GM23248 (cell line): ENCODE results near the gene GPC1. TPM values are rescaled to one million over a fixed set of nuclear protein-coding genes. Genes with fewer than 3 reads are reported as not detected.

ENCODE experiments used
- DNase-seq: peaks from one replicate; pipeline ENCODE4 v3.0.0-alpha.2; 2015
- H2AFZ ChIP-seq: fragments of 200-600 bp; sonication (generic); 2 replicates; pipeline ENCODE4 v1.6.1; 2016; ENCODE audit warnings: antibody characterized with exemption
- H3F3A ChIP-seq: fragments of 200-600 bp; sonication (generic); 2 replicates; pipeline ENCODE4 v1.6.1; 2016; ENCODE audit warnings: mild to moderate bottlenecking, antibody characterized with exemption, mixed run types; ENCODE audit not compliant: insufficient read depth
- H3K27ac ChIP-seq: fragments of 200-600 bp; sonication (generic); 2 replicates; pipeline ENCODE4 v1.5.1; 2016; ENCODE audit warnings: mild to moderate bottlenecking
- H3K27me3 ChIP-seq: fragments of 200-600 bp; sonication (generic); replicated peaks from 2 replicates; pipeline ENCODE4 v1.6.1; 2016; ENCODE audit warnings: mild to moderate bottlenecking; ENCODE audit not compliant: insufficient read depth
- H3K36me3 ChIP-seq: fragments of 200-600 bp; sonication (generic); 2 replicates; pipeline ENCODE4 v1.6.1; 2016; ENCODE audit warnings: low read depth, mild to moderate bottlenecking
- H3K4me1 ChIP-seq: fragments of 200-600 bp; sonication (generic); 2 replicates; pipeline ENCODE4 v1.6.1; 2016; ENCODE audit warnings: mild to moderate bottlenecking; ENCODE audit not compliant: insufficient read depth
- H3K4me2 ChIP-seq: fragments of 200-600 bp; sonication (generic); one replicate; pipeline ENCODE4 v1.6.1; 2016; ENCODE audit warnings: mild to moderate bottlenecking; ENCODE audit not compliant: unreplicated experiment
- H3K4me3 ChIP-seq: fragments of 200-600 bp; sonication (generic); 2 replicates; pipeline ENCODE4 v1.5.1; 2016; ENCODE audit warnings: mild to moderate bottlenecking
- H3K79me2 ChIP-seq: fragments of 200-600 bp; sonication (generic); 2 replicates; pipeline ENCODE4 v1.6.1; 2016; ENCODE audit warnings: mild to moderate bottlenecking; ENCODE audit not compliant: insufficient read depth
- H3K9ac ChIP-seq: fragments of 200-600 bp; sonication (generic); 2 replicates; pipeline ENCODE4 v1.6.1; 2016; ENCODE audit warnings: mild to moderate bottlenecking
- H3K9me2 ChIP-seq: fragments of 200-600 bp; sonication (generic); 2 replicates; pipeline ENCODE4 v1.6.1; 2016; ENCODE audit warnings: mixed run types, mild to moderate bottlenecking, moderate library complexity; ENCODE audit not compliant: insufficient read depth
- H3K9me3 ChIP-seq: fragments of 200-600 bp; sonication (generic); one replicate; pipeline ENCODE4 v1.6.1; 2017; ENCODE audit warnings: low read depth
- H4K20me1 ChIP-seq: fragments of 200-600 bp; sonication (generic); 2 replicates; pipeline ENCODE4 v1.6.0; 2016; ENCODE audit not compliant: insufficient read depth
- EZH2 ChIP-seq: fragments of 200-600 bp; sonication (generic); IDR thresholded peaks from 2 replicates; pipeline ENCODE4 v1.6.1; 2018; ENCODE audit warnings: antibody characterized with exemption, mild to moderate bottlenecking; ENCODE audit not compliant: insufficient read depth, poor library complexity, severe bottlenecking
- EZH2phosphoT487 ChIP-seq: fragments of 200-600 bp; sonication (generic); IDR thresholded peaks from 2 replicates; pipeline ENCODE4 v1.6.1; 2018; ENCODE audit warnings: antibody characterized with exemption, moderate library complexity, mild to moderate bottlenecking, low read depth; ENCODE audit not compliant: insufficient read depth
- WGBS, 2 experiments: methylation state at CpG; one replicate each; pipeline ENCODE4 v1.1.6; 2015 to 2017; ENCODE audit warnings: low lambda C conversion rate in 2 of 2, low coverage in 1 of 2; ENCODE audit errors: missing lambda C conversion rate in 2 of 2; 5-methylcytosine and 5-hydroxymethylcytosine counted together
- in situ Hi-C: fragments of 300-500 bp; cut with MboI; formaldehyde crosslinking; loops from 2 replicates; pipeline ENCODE4 v1.15.0; 2020
- polyA plus RNA-seq: library from polyadenylated mRNA; unstranded; fragments of >200 nt; fragmentation: Nextera tagmentation; extraction: Ambion mirVana; gene quantifications from 2 replicates; pipeline ENCODE4 v1.2.1, GENCODE V29; 2016
- total RNA-seq: library from RNA; depleted of rRNA; stranded (reverse); fragments of >200 nt; shearing (Covaris generic); gene quantifications from 2 replicates; pipeline ENCODE4 v1.2.3, GENCODE V29; 2014

GPC1 gene
- total and polyA plus RNA-seq, 2 experiments from 2014 or later = 66.4 to 88.2 TPM

DNA sequence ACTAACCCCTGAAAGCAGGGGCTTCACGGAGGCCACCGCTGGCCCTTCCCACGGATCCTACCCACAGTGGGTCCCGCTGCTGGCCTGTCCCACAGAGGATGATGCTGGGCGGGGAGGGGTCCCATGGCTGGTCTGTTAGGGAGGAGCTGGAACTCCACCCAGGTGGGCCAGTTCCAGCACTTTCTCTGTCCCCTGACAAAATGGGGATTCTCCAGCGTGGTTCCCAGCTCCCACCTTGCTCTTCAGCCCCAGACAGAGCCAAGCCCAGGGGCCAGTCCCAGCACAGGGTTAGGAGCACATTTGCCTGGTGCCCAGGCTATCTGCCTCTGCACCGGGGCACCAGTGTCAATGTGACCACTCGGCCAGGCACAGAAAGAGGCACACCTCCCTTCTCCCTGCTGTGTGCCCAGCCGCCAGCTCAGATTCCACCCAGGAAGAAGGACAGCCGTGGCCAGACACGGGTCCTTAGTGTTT is 72.4 kb downstream of the GPC1 start:
- no peak for DNase-seq
- Histone ChIP-seq H3K27me3 (no peaks in the 10 kb centered on the region), H2AFZ (no peak overlapping the region), H3K9ac (no peak overlapping the region), H3K79me2 (no peaks in the 10 kb centered on the region), H3K36me3 (no peaks in the 10 kb centered on the region), H3K27ac (no peak overlapping the region), H4K20me1 (no peaks in the 10 kb centered on the region), H3K4me1 (no peaks in the 10 kb centered on the region), H3K4me3 (no peak overlapping the region), H3F3A (no peaks in the 10 kb centered on the region), H3K9me3 (no peaks in the 10 kb centered on the region), H3K9me2 (no peaks in the 10 kb centered on the region), H3K4me2 (no peak overlapping the region)
- TF ChIP-seq EZH2phosphoT487 (no peak), EZH2 (no peak)
- 83 to 87% methylated on average over 11 of the region's 11 CpGs for WGBS, 2 experiments
- in situ Hi-C loops = no loop called here

DNA sequence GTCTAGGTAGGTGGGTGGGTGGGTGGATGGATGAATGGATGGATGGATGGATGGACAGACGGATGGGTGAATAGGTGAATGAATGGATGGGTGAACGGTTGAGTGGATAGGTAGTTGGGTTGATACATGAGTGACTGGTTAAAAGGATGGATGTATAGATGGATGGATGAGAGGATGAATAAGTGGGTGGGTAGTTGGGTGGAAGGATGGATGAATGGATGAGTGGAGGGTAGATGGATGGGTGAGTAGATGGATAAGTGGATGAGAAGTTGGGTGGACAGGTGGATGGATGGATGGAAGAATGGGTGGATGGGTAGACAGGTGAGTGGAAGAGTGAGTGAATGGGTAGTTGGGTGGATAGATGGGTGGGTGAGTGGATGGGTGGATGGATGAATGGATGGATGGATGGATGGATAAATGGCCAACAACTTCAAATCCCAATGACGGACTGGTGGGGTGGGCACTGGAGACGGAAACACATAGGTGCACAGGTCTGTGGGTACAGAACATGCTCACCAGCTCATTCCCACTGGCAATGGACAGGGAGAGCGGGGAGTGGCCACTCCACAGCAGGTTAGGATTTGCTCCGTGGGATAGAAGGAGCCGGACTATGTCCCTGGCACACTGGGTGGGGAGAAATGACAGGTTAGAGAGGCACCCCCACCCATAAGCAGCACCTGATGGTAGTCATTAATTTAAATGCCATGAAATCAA is 73.5 kb downstream of the GPC1 start:
- H3K4me3 ChIP-seq = no peak overlapping the region
- no peak for TF ChIP-seq EZH2
- TF ChIP-seq EZH2phosphoT487 = no peak
- H3K27me3 ChIP-seq = no peaks in the 10 kb centered on the region
- no peaks in the 10 kb centered on the region for H3K79me2 ChIP-seq
- H3K9me2 ChIP-seq = no peaks in the 10 kb centered on the region
- no peak overlapping the region for H2AFZ ChIP-seq
- H3K4me2 ChIP-seq = no peak overlapping the region
- no peaks in the 10 kb centered on the region for H3F3A ChIP-seq
- WGBS, 2 experiments = 92% methylated on average over 5 to 7 of the region's 7 CpGs
- no peak overlapping the region for H3K9ac ChIP-seq
- no peaks in the 10 kb centered on the region for H4K20me1 ChIP-seq
- in situ Hi-C loops = no loop called here
- no peak for DNase-seq
- no peaks in the 10 kb centered on the region for H3K9me3 ChIP-seq
- peaks cover under 1% of the 10 kb centered on the region; the same call in 1 of the 2 replicates for H3K4me1 ChIP-seq
- H3K27ac ChIP-seq = no peak overlapping the region
- no peaks in the 10 kb centered on the region for H3K36me3 ChIP-seq

DNA sequence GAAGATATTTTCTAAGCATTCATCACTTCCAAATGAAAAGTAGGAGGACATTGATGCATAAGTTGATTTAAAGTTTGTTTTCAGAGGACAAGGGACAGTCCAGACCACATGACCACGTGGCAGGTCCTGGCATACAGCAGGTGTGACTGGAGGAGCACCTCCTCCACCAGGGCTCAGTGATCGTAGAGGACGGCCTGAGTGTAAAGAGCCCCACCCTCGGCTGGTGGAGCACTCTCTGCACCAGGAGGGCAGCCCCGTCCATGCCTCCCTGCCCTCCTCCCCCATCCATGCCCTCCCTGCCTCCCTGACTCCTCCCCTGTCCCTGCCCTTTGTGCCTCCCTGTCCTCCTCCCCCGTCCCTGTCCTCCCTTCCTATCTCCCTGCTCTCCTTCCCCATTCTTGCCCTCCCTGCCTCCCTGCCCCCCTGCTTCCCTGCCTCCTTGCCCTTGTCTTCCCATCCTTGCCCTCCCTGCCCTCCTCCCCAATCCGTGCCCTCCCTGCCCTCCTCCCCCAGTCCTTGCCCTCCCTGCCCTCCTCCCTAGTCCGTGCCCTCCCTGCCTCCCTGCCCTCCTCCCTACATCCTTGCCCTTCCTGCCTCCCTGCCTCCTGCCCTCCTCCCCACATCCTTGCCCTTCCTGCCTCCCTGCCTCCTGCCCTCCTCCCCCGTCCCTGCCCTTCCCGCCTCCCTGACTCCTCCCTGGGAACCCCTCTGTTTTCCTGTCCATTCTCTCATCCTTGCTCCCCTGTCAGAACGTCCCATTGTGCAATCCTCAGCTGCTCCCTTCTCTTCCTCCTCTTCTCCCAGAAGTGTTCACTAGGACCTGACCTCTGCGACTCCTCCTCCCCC is 74.4 kb downstream of the GPC1 start:
- TF ChIP-seq EZH2phosphoT487 (no peak), EZH2 (no peak)
- 59 to 71% methylated on average over 7 to 12 of the region's 12 CpGs for WGBS, 2 experiments

DNA sequence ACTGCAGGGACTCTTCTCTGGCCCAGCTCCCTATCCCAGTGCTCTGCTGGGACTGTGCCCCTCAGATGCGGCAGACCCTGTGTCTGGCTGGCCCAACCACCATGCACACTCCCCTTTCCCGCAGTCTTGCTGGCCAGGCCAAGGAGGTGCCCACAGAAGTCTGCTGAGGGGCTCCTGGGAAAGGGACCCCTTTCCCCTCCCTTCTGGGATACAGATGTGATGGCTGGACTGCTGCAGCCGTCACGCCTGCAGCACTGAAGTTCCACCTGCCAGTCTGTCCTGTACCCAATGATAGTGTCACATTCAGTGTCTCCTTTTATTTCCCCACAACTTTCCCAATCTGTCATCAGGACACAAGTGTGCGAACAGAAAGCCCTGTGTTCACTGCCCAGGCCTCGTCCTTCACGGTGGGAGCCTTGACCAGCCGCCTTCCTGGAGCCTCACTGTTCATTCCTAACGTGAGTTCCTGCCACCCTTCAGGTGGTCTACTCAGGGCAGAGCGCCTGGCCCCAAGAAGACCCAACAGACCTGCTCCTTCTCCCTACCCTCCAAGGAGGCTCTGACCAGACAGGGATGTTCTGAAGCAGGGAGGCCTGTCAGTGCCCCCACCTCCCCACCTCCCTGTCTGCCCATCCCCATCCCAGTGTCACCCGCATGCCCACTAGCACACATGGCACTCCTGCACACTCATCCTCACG is 75.2 kb downstream of the GPC1 start:
- Histone ChIP-seq H2AFZ (no peak overlapping the region), H3K4me1 (peaks cover 4% of the 10 kb centered on the region; the same call in 1 of the 2 replicates), H3K79me2 (no peaks in the 10 kb centered on the region), H3K9ac (no peak overlapping the region), H3K4me2 (no peak overlapping the region), H3K9me3 (no peaks in the 10 kb centered on the region), H3F3A (no peaks in the 10 kb centered on the region), H3K27me3 (no peaks in the 10 kb centered on the region), H4K20me1 (no peaks in the 10 kb centered on the region), H3K27ac (no peak overlapping the region), H3K36me3 (no peaks in the 10 kb centered on the region), H3K9me2 (no peaks in the 10 kb centered on the region), H3K4me3 (no peak overlapping the region)
- no peak for DNase-seq
- in situ Hi-C loops = no loop called here
- TF ChIP-seq EZH2phosphoT487 (no peak), EZH2 (no peak)
- 90 to 95% methylated on average over 11 to 12 of the region's 12 CpGs for WGBS, 2 experiments

More for the DNA sequence above, 74.4 kb downstream of the GPC1 start:
- DNase-seq = no peak
- no peak overlapping the region for H3K27ac ChIP-seq
- H3K27me3 ChIP-seq = no peaks in the 10 kb centered on the region
- H3K4me1 ChIP-seq = peaks cover 4% of the 10 kb centered on the region; the same call in 1 of the 2 replicates
- H4K20me1 ChIP-seq = no peaks in the 10 kb centered on the region
- no peak overlapping the region for H3K4me3 ChIP-seq
- no peaks in the 10 kb centered on the region for H3K79me2 ChIP-seq
- no peak overlapping the region for H3K9ac ChIP-seq
- no peaks in the 10 kb centered on the region for H3K9me2 ChIP-seq
- no peaks in the 10 kb centered on the region for H3F3A ChIP-seq
- no peaks in the 10 kb centered on the region for H3K9me3 ChIP-seq
- no peak overlapping the region for H2AFZ ChIP-seq
- in situ Hi-C loops = no loop called here
- H3K4me2 ChIP-seq = no peak overlapping the region
- no peaks in the 10 kb centered on the region for H3K36me3 ChIP-seq
